ENCODE data around the gene BMS1. TPM values are rescaled to one million over a fixed set of nuclear protein-coding genes. Genes with fewer than 3 reads are reported as not detected.
"Not testable (repeated sequence)": the region's sequence is repeated elsewhere in the genome, so short reads cannot be mapped to it uniquely, and the experiment has no call there.

Gene BMS1
- total and polyA plus RNA-seq, 3 experiments from 2014 or later: 16.6 to 40.4 (median 40.3) TPM

DNA sequence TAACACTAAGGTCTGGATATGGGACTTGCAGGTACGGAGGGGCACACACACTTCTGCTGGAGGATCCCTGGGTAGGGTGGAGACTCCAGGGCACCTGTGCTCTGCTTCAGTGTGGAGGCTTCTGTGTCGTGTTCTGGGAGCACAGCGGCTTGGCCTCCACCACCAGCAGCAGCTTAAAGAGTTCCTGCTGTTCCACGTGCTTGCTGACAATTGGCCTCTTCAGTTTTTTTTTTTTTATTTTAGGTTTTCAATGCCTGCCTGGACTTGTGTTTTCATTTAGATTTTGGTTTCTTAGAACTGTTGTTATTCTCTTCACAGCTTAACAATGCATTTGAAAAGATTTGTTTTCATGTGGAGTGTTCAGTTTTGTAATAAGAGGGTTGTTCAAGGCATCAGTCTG is 45.8 kb downstream of the BMS1 start:
- H3K4me3 Mint-ChIP-seq; H3K27me3 Mint-ChIP-seq; H3K4me3 ChIP-seq (ENCODE audit: low read length); H3K36me3 ChIP-seq (ENCODE audit: insufficient read depth, low read length); CTCF ChIA-PET; H3K9me3 Mint-ChIP-seq; H3K27ac ChIP-seq (ENCODE audit: low read depth, low read length); H3K27me3 ChIP-seq (ENCODE audit: insufficient read depth, low read length, poor library complexity, severe bottlenecking); H3K9me3 ChIP-seq (ENCODE audit: low read length); DNase-seq; H3K4me1 ChIP-seq (ENCODE audit: insufficient read depth, low read length); POLR2A ChIA-PET: not testable (repeated sequence)
- peaks cover 4 to 12% (median 5%) of the 10 kb centered on the region in 3 donors for H3K4me1 Mint-ChIP-seq
- peaks cover 27 to 87% (median 43%) of the 10 kb centered on the region in 3 donors for H3K36me3 Mint-ChIP-seq
- H3K27ac Mint-ChIP-seq: peak overlapping the region in 2 of 8 donors; percentile 19 to 75

DNA sequence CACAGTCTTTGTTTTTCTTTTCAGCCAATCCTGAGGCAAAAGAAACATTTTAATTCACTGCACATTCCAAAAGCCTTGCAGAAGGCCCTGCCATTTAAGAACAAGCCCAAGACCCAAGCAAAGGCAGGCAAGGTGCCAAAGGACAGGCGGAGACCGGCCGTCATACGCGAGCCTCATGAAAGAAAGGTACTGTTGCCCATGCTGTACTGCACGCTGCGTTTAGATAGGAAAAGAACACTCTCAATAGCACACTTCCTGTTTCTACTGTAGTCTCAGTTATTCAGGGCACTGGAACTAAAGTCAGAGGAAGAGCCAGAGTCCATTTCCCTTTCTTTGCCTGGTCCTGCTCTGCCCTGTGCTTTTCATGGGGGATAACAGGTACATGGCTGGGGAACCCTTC is 47.6 kb downstream of the BMS1 start:
- CTCF ChIA-PET: no interaction called here
- H3K36me3 ChIP-seq (ENCODE audit: insufficient read depth, low read length): peaks cover 9% of the 10 kb centered on the region

DNA sequence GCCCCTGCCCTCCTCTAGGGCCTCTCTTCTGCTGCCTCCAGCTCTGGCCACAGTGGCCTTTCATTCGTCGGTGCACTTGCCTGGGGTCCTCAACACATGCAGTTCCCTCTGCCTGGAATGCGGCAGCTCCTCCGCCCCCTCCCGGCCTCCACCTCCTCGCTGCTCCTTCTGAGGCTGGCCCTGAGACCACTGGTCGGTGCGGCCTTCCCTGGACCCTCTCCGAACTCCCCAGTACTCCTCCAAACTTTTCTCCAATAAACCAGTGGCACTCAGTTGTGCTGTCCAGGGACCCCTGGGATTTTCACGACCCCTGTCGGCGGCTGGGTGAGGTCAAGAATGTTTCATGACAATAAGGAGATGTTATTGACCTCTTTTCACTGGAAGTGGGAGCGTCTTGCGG is 53.5 kb downstream of the BMS1 start:
- no peaks in the 10 kb centered on the region for H3K9me3 ChIP-seq (ENCODE audit: low read length)
- ChIA-PET CTCF (no interaction called here), POLR2A (no interaction called here)
- Mint-ChIP-seq H3K9me3 (no peaks in the 10 kb centered on the region), H3K27ac (no peak overlapping the region), H3K27me3 (peaks cover 11 to 28% of the 10 kb centered on the region in 2 donors), H3K4me1 (peaks cover 0 to 2% (median 0%) of the 10 kb centered on the region in 3 donors), H3K4me3 (no peak overlapping the region), H3K36me3 (peaks cover 5 to 15% (median 9%) of the 10 kb centered on the region in 3 donors)
- no peak overlapping the region for H3K4me3 ChIP-seq (ENCODE audit: low read length)
- H3K4me1 ChIP-seq (ENCODE audit: insufficient read depth, low read length): no peaks in the 10 kb centered on the region
- no peaks in the 10 kb centered on the region for H3K27me3 ChIP-seq (ENCODE audit: insufficient read depth, low read length, poor library complexity, severe bottlenecking)
- DNase-seq: no peak
- H3K36me3 ChIP-seq (ENCODE audit: insufficient read depth, low read length): no peaks in the 10 kb centered on the region
- no peak overlapping the region for H3K27ac ChIP-seq (ENCODE audit: low read depth, low read length)

More for the DNA sequence above, 47.6 kb downstream of the BMS1 start:
- Histone ChIP-seq H3K9me3 (ENCODE audit: low read length) (no peaks in the 10 kb centered on the region), H3K27ac (ENCODE audit: low read depth, low read length) (no peak overlapping the region), H3K4me3 (ENCODE audit: low read length) (no peak overlapping the region), H3K27me3 (ENCODE audit: insufficient read depth, low read length, poor library complexity, severe bottlenecking) (no peaks in the 10 kb centered on the region), H3K4me1 (ENCODE audit: insufficient read depth, low read length) (no peaks in the 10 kb centered on the region)
- Mint-ChIP-seq H3K27me3 (no peaks in the 10 kb centered on the region), H3K27ac (no peak overlapping the region), H3K4me3 (no peak overlapping the region), H3K9me3 (no peaks in the 10 kb centered on the region), H3K4me1 (peaks cover 4 to 5% (median 4%) of the 10 kb centered on the region in 3 donors), H3K36me3 (peaks cover 16 to 70% (median 32%) of the 10 kb centered on the region in 3 donors)
- no peak for DNase-seq
- POLR2A ChIA-PET: no interaction called here

DNA sequence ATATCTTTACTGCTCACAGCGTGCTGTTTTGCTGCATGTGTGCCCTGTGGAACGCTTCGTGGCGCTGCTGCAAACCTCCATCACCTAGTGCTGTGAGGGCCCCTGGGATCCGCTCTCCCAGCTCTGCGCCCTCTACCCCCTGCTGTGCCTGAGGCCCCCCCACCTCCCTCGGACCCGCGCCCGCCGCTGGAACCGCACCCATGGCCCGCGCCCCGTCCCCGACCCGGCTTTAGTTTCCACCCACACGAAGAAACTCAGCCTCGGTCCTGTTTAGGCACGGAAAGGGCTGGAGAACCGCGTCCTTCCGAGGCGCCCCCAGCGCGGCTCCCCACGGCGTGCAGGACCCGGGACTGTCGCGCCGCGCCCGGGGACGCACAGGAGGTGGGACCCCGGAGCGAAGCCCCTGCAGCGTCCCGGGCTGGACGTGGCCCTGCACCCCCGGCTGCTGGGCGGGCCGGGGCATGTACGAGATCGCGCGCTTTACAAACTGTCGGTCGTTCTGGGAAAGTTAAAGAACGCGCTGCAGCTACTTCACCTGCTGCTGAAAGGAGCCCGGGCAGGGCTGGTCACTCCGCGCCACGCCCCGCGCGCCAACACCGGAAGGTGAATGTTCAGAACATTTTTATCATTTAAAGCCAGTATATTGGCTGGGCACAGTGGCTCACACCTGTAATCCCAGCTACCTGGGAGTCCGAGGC is 54.3 kb downstream of the BMS1 start:
- H3K4me1 ChIP-seq (ENCODE audit: insufficient read depth, low read length): no peaks in the 10 kb centered on the region
- Mint-ChIP-seq H3K9me3 (no peaks in the 10 kb centered on the region), H3K27me3 (peaks cover 11 to 28% of the 10 kb centered on the region in 2 donors), H3K27ac (peak overlapping the region in 1 of 8 donors; percentile 50), H3K4me1 (peaks cover 0 to 2% (median 0%) of the 10 kb centered on the region in 3 donors), H3K36me3 (peaks cover 2 to 7% (median 3%) of the 10 kb centered on the region in 3 donors), H3K4me3 (no peak overlapping the region)
- DNase-seq: no peak
- H3K36me3 ChIP-seq (ENCODE audit: insufficient read depth, low read length): no peaks in the 10 kb centered on the region
- H3K27me3 ChIP-seq (ENCODE audit: insufficient read depth, low read length, poor library complexity, severe bottlenecking): no peaks in the 10 kb centered on the region
- no peak overlapping the region for H3K27ac ChIP-seq (ENCODE audit: low read depth, low read length)
- no peaks in the 10 kb centered on the region for H3K9me3 ChIP-seq (ENCODE audit: low read length)
- ChIA-PET CTCF (no interaction called here), POLR2A (no interaction called here)
- H3K4me3 ChIP-seq (ENCODE audit: low read length): no peak overlapping the region

DNA sequence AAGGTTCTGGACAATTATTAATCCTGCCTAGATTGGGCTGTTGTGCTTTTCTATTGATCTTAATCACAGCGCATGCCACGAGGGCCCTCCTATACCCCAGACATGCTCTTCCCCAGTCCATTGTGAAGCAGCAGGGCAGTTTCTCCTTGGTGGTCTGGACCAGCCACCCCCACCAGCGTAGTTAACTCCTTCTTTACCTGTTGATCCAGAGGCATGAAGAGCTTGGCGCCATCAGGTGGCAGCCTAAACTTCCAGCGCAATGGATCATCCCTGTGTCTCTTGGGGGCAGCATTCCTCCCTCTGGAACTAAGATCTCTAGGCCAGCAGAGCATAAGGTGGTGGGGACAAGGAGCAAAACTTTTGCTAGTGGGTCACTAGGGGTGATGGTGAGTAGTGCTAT is 62.2 kb downstream of the BMS1 start:
- H3K27me3 ChIP-seq (ENCODE audit: insufficient read depth, low read length, poor library complexity, severe bottlenecking); H3K27ac Mint-ChIP-seq; H3K4me1 Mint-ChIP-seq; POLR2A ChIA-PET; DNase-seq; H3K36me3 Mint-ChIP-seq; H3K9me3 ChIP-seq (ENCODE audit: low read length); H3K36me3 ChIP-seq (ENCODE audit: insufficient read depth, low read length); CTCF ChIA-PET; H3K4me3 ChIP-seq (ENCODE audit: low read length); H3K4me3 Mint-ChIP-seq; H3K9me3 Mint-ChIP-seq; H3K27ac ChIP-seq (ENCODE audit: low read depth, low read length); H3K4me1 ChIP-seq (ENCODE audit: insufficient read depth, low read length): not testable (repeated sequence)
- H3K27me3 Mint-ChIP-seq: peaks cover 17 to 46% of the 10 kb centered on the region in 2 donors

DNA sequence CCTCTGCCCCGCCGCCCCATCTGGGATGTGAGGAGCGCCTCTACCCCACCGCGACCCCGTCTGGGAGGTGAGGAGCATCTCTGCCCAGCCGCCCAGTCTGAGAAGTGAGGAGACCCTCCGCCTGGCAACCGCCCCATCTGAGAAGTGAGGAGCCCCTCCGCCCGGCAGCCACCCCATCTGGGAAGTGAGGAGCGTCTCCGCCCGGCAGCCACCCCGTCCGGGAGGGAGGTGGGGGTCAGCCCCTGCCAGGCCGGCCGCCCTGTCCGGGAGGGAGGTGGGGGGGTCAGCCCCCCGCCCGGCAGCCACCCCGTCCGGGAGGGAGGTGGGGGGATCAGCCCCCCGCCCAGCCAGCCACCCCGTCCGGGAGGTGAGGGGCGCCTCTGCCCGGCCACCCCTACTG is 64.7 kb downstream of the BMS1 start:
- H3K4me1 Mint-ChIP-seq; CTCF ChIA-PET; H3K27me3 ChIP-seq (ENCODE audit: insufficient read depth, low read length, poor library complexity, severe bottlenecking); H3K27ac Mint-ChIP-seq; H3K9me3 ChIP-seq (ENCODE audit: low read length); H3K4me3 ChIP-seq (ENCODE audit: low read length); POLR2A ChIA-PET; H3K36me3 Mint-ChIP-seq; H3K36me3 ChIP-seq (ENCODE audit: insufficient read depth, low read length); H3K9me3 Mint-ChIP-seq; DNase-seq; H3K27ac ChIP-seq (ENCODE audit: low read depth, low read length); H3K4me3 Mint-ChIP-seq; H3K4me1 ChIP-seq (ENCODE audit: insufficient read depth, low read length): not testable (repeated sequence)
- H3K27me3 Mint-ChIP-seq: peaks cover 10 to 48% of the 10 kb centered on the region in 2 donors

DNA sequence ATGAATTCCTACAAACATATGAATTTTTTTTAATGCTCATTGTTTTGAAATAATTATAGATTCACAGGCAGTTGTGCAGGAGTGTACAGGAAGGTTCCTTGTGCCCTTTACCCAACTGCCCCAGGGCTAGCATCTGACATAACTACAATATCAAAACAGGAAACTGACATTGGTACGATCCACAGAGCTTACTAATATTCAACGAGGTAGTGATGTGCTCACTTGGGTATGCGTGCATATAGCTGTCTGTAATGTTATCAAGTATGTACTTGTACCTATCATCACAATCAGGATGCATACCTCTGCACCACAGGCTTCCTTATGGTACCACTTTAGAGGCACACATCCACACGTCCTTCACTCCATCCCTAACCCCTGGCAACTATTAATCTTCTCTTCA is 68.3 kb downstream of the BMS1 start:
- Mint-ChIP-seq H3K9me3 (peaks cover 0 to 6% (median 0%) of the 10 kb centered on the region in 5 donors), H3K4me3 (no peak overlapping the region), H3K4me1 (no peaks in the 10 kb centered on the region), H3K27me3 (peaks cover 9 to 48% of the 10 kb centered on the region in 2 donors), H3K27ac (peak overlapping the region in 1 of 8 donors; percentile 25), H3K36me3 (no peaks in the 10 kb centered on the region)
- POLR2A ChIA-PET: no interaction called here
- no peaks in the 10 kb centered on the region for H3K36me3 ChIP-seq (ENCODE audit: insufficient read depth, low read length)
- no peaks in the 10 kb centered on the region for H3K4me1 ChIP-seq (ENCODE audit: insufficient read depth, low read length)
- no peaks in the 10 kb centered on the region for H3K9me3 ChIP-seq (ENCODE audit: low read length)
- CTCF ChIA-PET: no interaction called here
- no peak for DNase-seq
- no peak overlapping the region for H3K27ac ChIP-seq (ENCODE audit: low read depth, low read length)
- no peaks in the 10 kb centered on the region for H3K27me3 ChIP-seq (ENCODE audit: insufficient read depth, low read length, poor library complexity, severe bottlenecking)
- no peak overlapping the region for H3K4me3 ChIP-seq (ENCODE audit: low read length)

DNA sequence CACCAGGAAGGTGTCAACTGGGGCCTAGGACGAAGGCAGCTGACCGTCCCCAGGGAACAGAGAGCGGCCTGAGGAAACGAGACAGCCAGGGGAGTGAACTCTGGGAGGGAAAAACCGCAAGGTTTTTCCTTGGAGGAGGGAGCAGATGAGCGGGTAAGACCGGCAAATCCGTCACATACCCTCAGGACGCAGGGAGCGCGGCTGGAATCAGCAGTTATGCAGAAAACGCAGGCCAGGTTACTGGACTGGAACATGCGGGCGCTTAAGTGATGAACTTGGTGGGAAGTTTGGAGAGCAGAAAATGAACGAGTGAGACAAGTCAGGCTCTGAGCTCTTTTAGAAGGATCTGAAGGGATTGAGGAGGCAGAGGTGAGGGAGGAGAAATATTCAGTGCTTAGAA is 76.7 kb downstream of the BMS1 start:
- no peaks in the 10 kb centered on the region for H3K9me3 ChIP-seq (ENCODE audit: low read length)
- no peak overlapping the region for H3K27ac Mint-ChIP-seq
- no peak overlapping the region for H3K4me3 ChIP-seq (ENCODE audit: low read length)

More for the DNA sequence above, 76.7 kb downstream of the BMS1 start:
- CTCF ChIA-PET: no interaction called here
- no peaks in the 10 kb centered on the region for H3K27me3 ChIP-seq (ENCODE audit: insufficient read depth, low read length, poor library complexity, severe bottlenecking)
- Mint-ChIP-seq H3K4me3 (no peak overlapping the region), H3K9me3 (no peaks in the 10 kb centered on the region), H3K27me3 (peaks cover 11 to 55% of the 10 kb centered on the region in 2 donors), H3K4me1 (no peaks in the 10 kb centered on the region), H3K36me3 (no peaks in the 10 kb centered on the region)
- DNase-seq: no peak
- H3K27ac ChIP-seq (ENCODE audit: low read depth, low read length): no peak overlapping the region
- no peaks in the 10 kb centered on the region for H3K36me3 ChIP-seq (ENCODE audit: insufficient read depth, low read length)
- no peaks in the 10 kb centered on the region for H3K4me1 ChIP-seq (ENCODE audit: insufficient read depth, low read length)
- POLR2A ChIA-PET: no interaction called here

Measured in CD8-positive, alpha-beta memory T cell (primary cell).